Neural cell (in vitro differentiated cells): ENCODE measurements around the gene GADL1. TPM values are rescaled to one million over a fixed set of nuclear protein-coding genes. Genes with fewer than 3 reads are reported as not detected.

ENCODE experiments used
- H2AFZ ChIP-seq: fragments of 200-600, 300-800 bp; sonication (generic), shearing (Covaris generic); 2 replicates; pipeline ENCODE4 v1.6.0; 2014; ENCODE audit warnings: low read depth, mild to moderate bottlenecking, antibody characterized with exemption, low read length, moderate library complexity
- H3F3A ChIP-seq: fragments of 200-600 bp; shearing (Covaris generic); 2 replicates; pipeline ENCODE4 v1.6.1; 2016; ENCODE audit warnings: mild to moderate bottlenecking, moderate library complexity, mixed read lengths, antibody characterized with exemption, low read length; ENCODE audit not compliant: insufficient read depth, poor library complexity, severe bottlenecking
- H3K27ac ChIP-seq: fragments of 200-600, 300-800 bp; sonication (generic), shearing (Covaris generic); 2 replicates; pipeline ENCODE4 v1.5.1; 2014; ENCODE audit warnings: mild to moderate bottlenecking, low read length, moderate library complexity
- H3K27me3 ChIP-seq: fragments of 300-800, 200-600 bp; sonication (generic), shearing (Covaris generic); 2 replicates; pipeline ENCODE4 v1.6.0; 2014; ENCODE audit warnings: mild to moderate bottlenecking, low read depth, low read length, moderate library complexity; ENCODE audit not compliant: insufficient read depth
- H3K36me3 ChIP-seq: fragments of 300-800, 200-600 bp; sonication (generic), shearing (Covaris generic); 2 replicates; pipeline ENCODE4 v1.5.1; 2014; ENCODE audit warnings: mild to moderate bottlenecking, antibody characterized with exemption, low read length, moderate library complexity; ENCODE audit not compliant: insufficient read depth
- H3K4me2 ChIP-seq: fragments of 300-800, 200-600 bp; sonication (generic), shearing (Covaris generic); 2 replicates; pipeline ENCODE4 v1.6.0; 2014; ENCODE audit warnings: mild to moderate bottlenecking, low read length
- H3K4me3 ChIP-seq: fragments of 300-800, 200-600 bp; sonication (generic), shearing (Covaris generic); 2 replicates; pipeline ENCODE4 v1.5.1; 2014; ENCODE audit warnings: mild to moderate bottlenecking, low read length, moderate library complexity
- H3K79me2 ChIP-seq: fragments of 200-600 bp; shearing (Covaris generic); replicated peaks from 2 replicates; pipeline ENCODE4 v1.6.0; 2014; ENCODE audit warnings: mild to moderate bottlenecking, low read length, moderate library complexity; ENCODE audit not compliant: insufficient read depth
- H3K9ac ChIP-seq: fragments of 300-800, 200-600 bp; sonication (generic), shearing (Covaris generic); 2 replicates; pipeline ENCODE4 v1.6.1; 2016; ENCODE audit warnings: mild to moderate bottlenecking, low read length, mixed read lengths
- H3K9me2 ChIP-seq: fragments of 200-600 bp; shearing (Covaris generic); 2 replicates; pipeline ENCODE4 v1.6.1; 2016; ENCODE audit warnings: mild to moderate bottlenecking, low read length, mixed read lengths; ENCODE audit not compliant: insufficient read depth
- H3K9me3 ChIP-seq: fragments of 200-600, 300-800 bp; sonication (generic), shearing (Covaris generic); 2 replicates; pipeline ENCODE4 v1.6.1; 2016; ENCODE audit warnings: mild to moderate bottlenecking, mixed run types, low read length, moderate library complexity, mixed read lengths
- H4K20me1 ChIP-seq: fragments of 200-600 bp; shearing (Covaris generic); 2 replicates; pipeline ENCODE4 v1.6.1; 2016; ENCODE audit warnings: mild to moderate bottlenecking, mixed run types; ENCODE audit not compliant: insufficient read depth
- EZH2 ChIP-seq: fragments of 200-600, 300-800 bp; shearing (Covaris generic), sonication (generic); IDR thresholded peaks from 2 replicates; pipeline ENCODE4 v1.6.1; 2014; ENCODE audit warnings: antibody characterized with exemption, low read length, borderline replicate concordance, mild to moderate bottlenecking; ENCODE audit not compliant: insufficient read depth, poor library complexity, severe bottlenecking
- POLR2AphosphoS5 ChIP-seq: IDR thresholded peaks from 2 replicates; pipeline ENCODE4 v1.6.1; 2012
- SMC3 ChIP-seq: fragments of 450-650 bp; conservative IDR thresholded peaks from 2 replicates; pipeline ENCODE4 v1.6.1; 2014; ENCODE audit warnings: antibody characterized with exemption, mild to moderate bottlenecking, moderate library complexity; ENCODE audit not compliant: poor library complexity
- polyA plus RNA-seq: library from polyadenylated mRNA; depleted of rRNA; stranded (reverse); fragments of >200 nt; gene quantifications from 2 replicates; pipeline ENCODE4 v1.2.3, GENCODE V29; 2014
- TF ChIP-seq, protein P1 (sequence below): fragments of 450-650 bp; IDR thresholded peaks from 2 replicates; pipeline ENCODE4 v1.5.1; 2014; ENCODE audit warnings: antibody characterized with exemption, mild to moderate bottlenecking, moderate library complexity; ENCODE audit not compliant: poor library complexity, severe bottlenecking
- TF ChIP-seq, protein P2 (sequence below): IDR thresholded peaks from 2 replicates; pipeline ENCODE4 v1.6.1; 2012; ENCODE audit warnings: borderline replicate concordance

GADL1 gene
- polyA plus RNA-seq, 1 donor from 2014 or later: not detected

DNA sequence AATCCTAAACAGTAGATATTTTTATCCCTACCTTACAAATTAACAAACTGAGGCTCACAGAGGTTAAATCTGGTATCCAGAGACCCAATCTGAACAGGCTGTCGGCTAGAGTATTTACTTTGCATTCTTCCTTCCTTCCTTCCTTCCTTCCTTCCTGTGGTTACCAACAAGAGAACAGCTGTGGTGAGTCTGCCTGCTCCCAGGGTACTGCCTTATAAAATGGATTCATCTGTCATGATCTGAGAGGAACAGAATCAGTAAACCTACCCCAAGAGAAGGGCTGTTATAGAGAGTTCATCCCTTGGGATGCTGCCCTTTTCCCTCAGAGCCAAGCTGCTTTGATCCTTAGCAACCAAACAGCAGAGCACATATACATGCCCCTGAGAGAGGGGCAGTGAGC, 3.6 kb downstream of the GADL1 start:
- Histone ChIP-seq H3K79me2 (no peaks in the 10 kb centered on the region), H3K4me3 (no peak overlapping the region), H2AFZ (no peak overlapping the region), H3K27ac (no peak overlapping the region), H3K9ac (no peak overlapping the region), H3K9me2 (no peaks in the 10 kb centered on the region), H3K4me2 (no peak overlapping the region), H3K27me3 (peaks cover 19% of the 10 kb centered on the region), H3F3A (no peaks in the 10 kb centered on the region), H4K20me1 (no peaks in the 10 kb centered on the region), H3K9me3 (no peaks in the 10 kb centered on the region), H3K36me3 (no peaks in the 10 kb centered on the region)
- TF ChIP-seq, protein P1, sequence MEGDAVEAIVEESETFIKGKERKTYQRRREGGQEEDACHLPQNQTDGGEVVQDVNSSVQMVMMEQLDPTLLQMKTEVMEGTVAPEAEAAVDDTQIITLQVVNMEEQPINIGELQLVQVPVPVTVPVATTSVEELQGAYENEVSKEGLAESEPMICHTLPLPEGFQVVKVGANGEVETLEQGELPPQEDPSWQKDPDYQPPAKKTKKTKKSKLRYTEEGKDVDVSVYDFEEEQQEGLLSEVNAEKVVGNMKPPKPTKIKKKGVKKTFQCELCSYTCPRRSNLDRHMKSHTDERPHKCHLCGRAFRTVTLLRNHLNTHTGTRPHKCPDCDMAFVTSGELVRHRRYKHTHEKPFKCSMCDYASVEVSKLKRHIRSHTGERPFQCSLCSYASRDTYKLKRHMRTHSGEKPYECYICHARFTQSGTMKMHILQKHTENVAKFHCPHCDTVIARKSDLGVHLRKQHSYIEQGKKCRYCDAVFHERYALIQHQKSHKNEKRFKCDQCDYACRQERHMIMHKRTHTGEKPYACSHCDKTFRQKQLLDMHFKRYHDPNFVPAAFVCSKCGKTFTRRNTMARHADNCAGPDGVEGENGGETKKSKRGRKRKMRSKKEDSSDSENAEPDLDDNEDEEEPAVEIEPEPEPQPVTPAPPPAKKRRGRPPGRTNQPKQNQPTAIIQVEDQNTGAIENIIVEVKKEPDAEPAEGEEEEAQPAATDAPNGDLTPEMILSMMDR: no peak
- TF ChIP-seq, protein P2, sequence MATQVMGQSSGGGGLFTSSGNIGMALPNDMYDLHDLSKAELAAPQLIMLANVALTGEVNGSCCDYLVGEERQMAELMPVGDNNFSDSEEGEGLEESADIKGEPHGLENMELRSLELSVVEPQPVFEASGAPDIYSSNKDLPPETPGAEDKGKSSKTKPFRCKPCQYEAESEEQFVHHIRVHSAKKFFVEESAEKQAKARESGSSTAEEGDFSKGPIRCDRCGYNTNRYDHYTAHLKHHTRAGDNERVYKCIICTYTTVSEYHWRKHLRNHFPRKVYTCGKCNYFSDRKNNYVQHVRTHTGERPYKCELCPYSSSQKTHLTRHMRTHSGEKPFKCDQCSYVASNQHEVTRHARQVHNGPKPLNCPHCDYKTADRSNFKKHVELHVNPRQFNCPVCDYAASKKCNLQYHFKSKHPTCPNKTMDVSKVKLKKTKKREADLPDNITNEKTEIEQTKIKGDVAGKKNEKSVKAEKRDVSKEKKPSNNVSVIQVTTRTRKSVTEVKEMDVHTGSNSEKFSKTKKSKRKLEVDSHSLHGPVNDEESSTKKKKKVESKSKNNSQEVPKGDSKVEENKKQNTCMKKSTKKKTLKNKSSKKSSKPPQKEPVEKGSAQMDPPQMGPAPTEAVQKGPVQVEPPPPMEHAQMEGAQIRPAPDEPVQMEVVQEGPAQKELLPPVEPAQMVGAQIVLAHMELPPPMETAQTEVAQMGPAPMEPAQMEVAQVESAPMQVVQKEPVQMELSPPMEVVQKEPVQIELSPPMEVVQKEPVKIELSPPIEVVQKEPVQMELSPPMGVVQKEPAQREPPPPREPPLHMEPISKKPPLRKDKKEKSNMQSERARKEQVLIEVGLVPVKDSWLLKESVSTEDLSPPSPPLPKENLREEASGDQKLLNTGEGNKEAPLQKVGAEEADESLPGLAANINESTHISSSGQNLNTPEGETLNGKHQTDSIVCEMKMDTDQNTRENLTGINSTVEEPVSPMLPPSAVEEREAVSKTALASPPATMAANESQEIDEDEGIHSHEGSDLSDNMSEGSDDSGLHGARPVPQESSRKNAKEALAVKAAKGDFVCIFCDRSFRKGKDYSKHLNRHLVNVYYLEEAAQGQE: no peak
- TF ChIP-seq SMC3: no peak

DNA sequence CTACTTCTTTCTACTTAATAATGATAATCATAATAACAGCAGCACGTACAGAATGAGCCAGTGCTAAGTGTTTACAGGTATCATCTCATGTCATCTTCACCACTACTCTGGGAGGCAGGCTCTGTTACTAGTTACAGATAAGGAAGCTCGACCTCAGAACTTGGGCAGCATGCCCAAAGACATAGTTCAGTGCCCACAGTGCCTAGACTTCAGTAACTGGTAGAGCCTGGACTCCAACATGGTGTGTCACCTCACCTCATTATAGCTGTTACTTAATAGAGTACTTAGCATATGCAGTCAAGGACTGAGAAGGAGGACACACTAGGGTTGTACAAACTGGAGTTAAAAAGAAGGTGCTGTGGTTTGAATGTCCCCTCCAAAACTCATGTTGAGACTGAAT, 7.6 kb downstream of the GADL1 start:
- Histone ChIP-seq H3K4me2 (no peak overlapping the region), H3K27me3 (no peaks in the 10 kb centered on the region), H2AFZ (no peak overlapping the region), H3K4me3 (no peak overlapping the region), H3K79me2 (no peaks in the 10 kb centered on the region), H3K27ac (no peak overlapping the region), H3K9ac (no peak overlapping the region), H3K9me3 (no peaks in the 10 kb centered on the region), H4K20me1 (no peaks in the 10 kb centered on the region), H3K9me2 (no peaks in the 10 kb centered on the region), H3F3A (no peaks in the 10 kb centered on the region), H3K36me3 (no peaks in the 10 kb centered on the region)
- TF ChIP-seq POLR2AphosphoS5: no peak
- TF ChIP-seq, protein P1: no peak
- TF ChIP-seq EZH2: no peak
- no peak for TF ChIP-seq SMC3

DNA sequence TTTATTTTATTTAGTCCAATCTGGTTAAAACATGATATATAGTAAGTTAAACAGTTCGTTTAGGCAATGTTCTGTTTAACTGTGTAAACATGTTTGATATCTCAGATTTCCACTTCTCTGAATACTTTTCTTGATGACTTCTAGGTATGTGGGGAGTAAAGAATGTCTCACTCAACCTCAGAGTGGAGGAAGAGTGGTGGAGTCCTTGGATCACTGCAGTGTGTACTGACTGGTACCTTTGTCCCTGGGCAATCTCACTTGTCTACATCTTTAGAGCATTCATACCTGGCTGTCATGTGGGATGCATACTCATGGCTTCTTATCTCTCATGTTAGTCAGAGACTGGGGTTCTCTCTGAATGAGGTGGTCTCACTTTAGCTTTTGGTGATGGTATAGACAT, 15.6 kb downstream of the GADL1 start:
- TF ChIP-seq SMC3: no peak
- no peaks in the 10 kb centered on the region for H3K9me2 ChIP-seq
- no peaks in the 10 kb centered on the region for H3K9me3 ChIP-seq

More for the DNA sequence above, 15.6 kb downstream of the GADL1 start:
- no peak overlapping the region for H3K9ac ChIP-seq
- H3K36me3 ChIP-seq: no peaks in the 10 kb centered on the region
- no peak overlapping the region for H3K27ac ChIP-seq
- no peaks in the 10 kb centered on the region for H3K27me3 ChIP-seq
- no peak overlapping the region for H3K4me2 ChIP-seq
- no peaks in the 10 kb centered on the region for H3F3A ChIP-seq
- no peaks in the 10 kb centered on the region for H4K20me1 ChIP-seq
- H3K79me2 ChIP-seq: no peaks in the 10 kb centered on the region
- no peak overlapping the region for H3K4me3 ChIP-seq
- H2AFZ ChIP-seq: no peak overlapping the region
